ENCODE measurements around the gene IQCN. TPM values are rescaled to one million over a fixed set of nuclear protein-coding genes. Genes with fewer than 3 reads are reported as not detected.
A peak's percentile ranks its signal among the peaks of the same experiment; 100 is the strongest.

Gene IQCN
- total RNA-seq, 3 donors from 2014 or later (not counting 1 experiment from before 2014, with no cell fraction given), result 13.7 to 19.4 (median 15.6) TPM

- Mint-ChIP-seq H3K27ac (peak overlapping the region; percentile 89), H3K27me3 (ENCODE audit: low read depth in 2 of 2) (no peaks in the 10 kb centered on the region), H3K36me3 (no peaks in the 10 kb centered on the region), H3K9me3 (no peaks in the 10 kb centered on the region), H3K4me1 (peaks cover 37 to 40% of the 10 kb centered on the region in 2 donors), H3K4me3 (no peak overlapping the region)
- no peak for TF ChIP-seq CTCF (IDR thresholded peaks at IDR 0.05)
- Histone ChIP-seq H3K9me3 (ENCODE audit: control insufficient read depth, insufficient read depth, low read length) (no peaks in the 10 kb centered on the region), H3K4me1 (ENCODE audit: control insufficient read depth, insufficient read depth, low read length) (peaks cover 50% of the 10 kb centered on the region), H3K27ac (ENCODE audit: low read length) (peak overlapping the region; percentile 99), H3K36me3 (ENCODE audit: control insufficient read depth, insufficient read depth, low read length) (no peaks in the 10 kb centered on the region), H3K4me3 (ENCODE audit: low read length) (no peak overlapping the region), H3K27me3 (ENCODE audit: control insufficient read depth, insufficient read depth, low read length) (no peaks in the 10 kb centered on the region)
- DNase-seq, result no peak
- intact Hi-C loops (cut with micrococcal nuclease), result no loop called here
- WGBS (ENCODE audit: insufficient coverage), result 80% methylated on average over 4 of the region's 4 CpGs
- ATAC-seq, result no peak
These were observed 20.8 kb upstream of the IQCN start for GRCh38 chr19:18295034-18295451.

GRCh38 chr19:18294467-18294864 lies 20.2 kb upstream of the IQCN start:
- no peaks in the 10 kb centered on the region for H3K27me3 ChIP-seq (ENCODE audit: control insufficient read depth, insufficient read depth, low read length)
- intact Hi-C loops (cut with micrococcal nuclease), result no loop called here
- DNase-seq (peak; percentile 79 to 96), ATAC-seq (peak; percentile 58 to 64 (median 59))
- Mint-ChIP-seq H3K36me3 (no peaks in the 10 kb centered on the region), H3K4me3 (peak overlapping the region; percentile 67), H3K27ac (peak overlapping the region; percentile 89), H3K27me3 (ENCODE audit: low read depth in 2 of 2) (no peaks in the 10 kb centered on the region), H3K4me1 (peaks cover 41 to 44% of the 10 kb centered on the region in 2 donors), H3K9me3 (no peaks in the 10 kb centered on the region)
- peak overlapping the region; percentile 99 for H3K27ac ChIP-seq (ENCODE audit: low read length)
- no peaks in the 10 kb centered on the region for H3K36me3 ChIP-seq (ENCODE audit: control insufficient read depth, insufficient read depth, low read length)
- H3K4me3 ChIP-seq (ENCODE audit: low read length), result no peak overlapping the region
- TF ChIP-seq CTCF (IDR thresholded peaks at IDR 0.05), result no peak
- WGBS (ENCODE audit: insufficient coverage), result 17% methylated on average over 9 of the region's 9 CpGs
- no peaks in the 10 kb centered on the region for H3K9me3 ChIP-seq (ENCODE audit: control insufficient read depth, insufficient read depth, low read length)
- peaks cover 56% of the 10 kb centered on the region for H3K4me1 ChIP-seq (ENCODE audit: control insufficient read depth, insufficient read depth, low read length)

GRCh38 chr19:18293642-18294466 lies 19.6 kb upstream of the IQCN start:
- no peaks in the 10 kb centered on the region for H3K36me3 ChIP-seq (ENCODE audit: control insufficient read depth, insufficient read depth, low read length)
- no peaks in the 10 kb centered on the region for H3K27me3 Mint-ChIP-seq (ENCODE audit: low read depth in 2 of 2)
- no peaks in the 10 kb centered on the region for H3K27me3 ChIP-seq (ENCODE audit: control insufficient read depth, insufficient read depth, low read length)
- peak overlapping the region; percentile 89 for H3K27ac Mint-ChIP-seq
- H3K36me3 Mint-ChIP-seq, result no peaks in the 10 kb centered on the region
- peak overlapping the region; percentile 99 for H3K27ac ChIP-seq (ENCODE audit: low read length)
- no peak for TF ChIP-seq CTCF (IDR thresholded peaks at IDR 0.05)
- peaks cover 41 to 48% of the 10 kb centered on the region in 2 donors for H3K4me1 Mint-ChIP-seq
- H3K4me3 ChIP-seq (ENCODE audit: low read length), result no peak overlapping the region
- intact Hi-C loops (cut with micrococcal nuclease), result no loop called here
- 88% methylated on average over 18 of the region's 18 CpGs for WGBS (ENCODE audit: insufficient coverage)
- H3K9me3 ChIP-seq (ENCODE audit: control insufficient read depth, insufficient read depth, low read length), result no peaks in the 10 kb centered on the region
- ATAC-seq (no peak), DNase-seq (no peak)
- peak overlapping the region; percentile 67 for H3K4me3 Mint-ChIP-seq
- no peaks in the 10 kb centered on the region for H3K9me3 Mint-ChIP-seq
- peaks cover 62% of the 10 kb centered on the region for H3K4me1 ChIP-seq (ENCODE audit: control insufficient read depth, insufficient read depth, low read length)
